Activated T-cell treated with anti-CD3 and anti-CD28 coated beads, Interleukin-2, amount 50 U/mL, for 24 hours (primary cell): ENCODE results near the gene GPR55.
"Not testable (repeated sequence)": the region's sequence is repeated elsewhere in the genome, so short reads cannot be mapped to it uniquely, and the experiment has no call there.

ENCODE experiments used
- DNase-seq: peaks from one replicate; pipeline ENCODE4 v3.0.0-alpha.2; 2020
- H3K27ac Mint-ChIP-seq: 2 replicates; pipeline ENCODE4 v1.8.0; 2020; ENCODE audit warnings: mild to moderate bottlenecking, mixed read lengths
- H3K27me3 Mint-ChIP-seq: 2 replicates; pipeline ENCODE4 v1.8.0; 2020; ENCODE audit warnings: mixed read lengths
- H3K36me3 Mint-ChIP-seq: 2 replicates; pipeline ENCODE4 v1.8.0; 2020; ENCODE audit warnings: low read depth, mixed read lengths
- H3K4me1 Mint-ChIP-seq: 2 replicates; pipeline ENCODE4 v1.8.0; 2020; ENCODE audit warnings: low read depth, mixed read lengths
- H3K4me3 Mint-ChIP-seq: 2 replicates; pipeline ENCODE4 v1.8.0; 2020; ENCODE audit warnings: mild to moderate bottlenecking, moderate library complexity, mixed read lengths
- H3K9me3 Mint-ChIP-seq: 2 replicates; pipeline ENCODE4 v1.8.0; 2020; ENCODE audit warnings: mixed read lengths

GPR55 gene

GRCh38 chr2:230942920-230943896 lies 18.2 kb upstream of the GPR55 start:
- Mint-ChIP-seq H3K27ac (peak overlapping the region; percentile 85), H3K36me3 (peaks cover 4% of the 10 kb centered on the region), H3K27me3 (peaks cover 14% of the 10 kb centered on the region), H3K9me3 (no peaks in the 10 kb centered on the region), H3K4me1 (peaks cover 45% of the 10 kb centered on the region), H3K4me3 (peak overlapping the region; percentile 77)
- DNase-seq: peak; percentile 68

GRCh38 chr2:230942371-230942770 lies 17.3 kb upstream of the GPR55 start:
- peaks cover 4% of the 10 kb centered on the region for H3K9me3 Mint-ChIP-seq
- H3K4me3 Mint-ChIP-seq: no peak overlapping the region
- H3K27ac Mint-ChIP-seq: no peak overlapping the region
- H3K4me1 Mint-ChIP-seq: peaks cover 39% of the 10 kb centered on the region
- no peak for DNase-seq
- H3K27me3 Mint-ChIP-seq: peaks cover 14% of the 10 kb centered on the region
- H3K36me3 Mint-ChIP-seq: peaks cover 4% of the 10 kb centered on the region

- peaks cover 33% of the 10 kb centered on the region for H3K4me1 Mint-ChIP-seq
- no peak for DNase-seq
- no peak overlapping the region for H3K27ac Mint-ChIP-seq
- H3K4me3 Mint-ChIP-seq: no peak overlapping the region
- peaks cover 6% of the 10 kb centered on the region for H3K9me3 Mint-ChIP-seq
- H3K36me3 Mint-ChIP-seq: peaks cover 5% of the 10 kb centered on the region
- peaks cover 14% of the 10 kb centered on the region for H3K27me3 Mint-ChIP-seq
Measured at GRCh38 chr2:230941202-230942180, 16.4 kb upstream of the GPR55 start.

GRCh38 chr2:230940471-230940815 lies 15.4 kb upstream of the GPR55 start:
- Mint-ChIP-seq H3K27ac (no peak overlapping the region), H3K36me3 (peaks cover 8% of the 10 kb centered on the region), H3K4me3 (no peak overlapping the region), H3K4me1 (peaks cover 27% of the 10 kb centered on the region), H3K9me3 (peaks cover 15% of the 10 kb centered on the region), H3K27me3 (peaks cover 17% of the 10 kb centered on the region)
- no peak for DNase-seq

GRCh38 chr2:230939691-230940470 lies 14.8 kb upstream of the GPR55 start:
- Mint-ChIP-seq H3K27ac (no peak overlapping the region), H3K36me3 (peaks cover 10% of the 10 kb centered on the region), H3K9me3 (peaks cover 17% of the 10 kb centered on the region), H3K4me3 (no peak overlapping the region), H3K4me1 (peaks cover 23% of the 10 kb centered on the region), H3K27me3 (peaks cover 21% of the 10 kb centered on the region)
- no peak for DNase-seq

- Mint-ChIP-seq H3K27me3 (peaks cover 23% of the 10 kb centered on the region), H3K9me3 (peaks cover 17% of the 10 kb centered on the region), H3K36me3 (peaks cover 8% of the 10 kb centered on the region), H3K27ac (no peak overlapping the region), H3K4me1 (peaks cover 15% of the 10 kb centered on the region), H3K4me3 (no peak overlapping the region)
- no peak for DNase-seq
Measured at GRCh38 chr2:230939066-230939591, 14.1 kb upstream of the GPR55 start.

- H3K27ac Mint-ChIP-seq: no peak overlapping the region
- peaks cover 17% of the 10 kb centered on the region for H3K9me3 Mint-ChIP-seq
- H3K4me3 Mint-ChIP-seq: no peak overlapping the region
- H3K27me3 Mint-ChIP-seq: peaks cover 24% of the 10 kb centered on the region
- peaks cover 10% of the 10 kb centered on the region for H3K4me1 Mint-ChIP-seq
- H3K36me3 Mint-ChIP-seq: peaks cover 8% of the 10 kb centered on the region
- DNase-seq: no peak
Measured at GRCh38 chr2:230938516-230939065, 13.5 kb upstream of the GPR55 start.

- H3K36me3 Mint-ChIP-seq: peaks cover 8% of the 10 kb centered on the region
- H3K4me3 Mint-ChIP-seq: no peak overlapping the region
- no peak overlapping the region for H3K27ac Mint-ChIP-seq
- no peak for DNase-seq
- peaks cover 5% of the 10 kb centered on the region for H3K4me1 Mint-ChIP-seq
- peaks cover 20% of the 10 kb centered on the region for H3K27me3 Mint-ChIP-seq
- peaks cover 17% of the 10 kb centered on the region for H3K9me3 Mint-ChIP-seq
Measured at GRCh38 chr2:230938098-230938497, 13.1 kb upstream of the GPR55 start.

- peaks cover 8% of the 10 kb centered on the region for H3K36me3 Mint-ChIP-seq
- no peak overlapping the region for H3K4me3 Mint-ChIP-seq
- DNase-seq: no peak
- H3K4me1 Mint-ChIP-seq: peaks cover 5% of the 10 kb centered on the region
- peaks cover 17% of the 10 kb centered on the region for H3K9me3 Mint-ChIP-seq
- peaks cover 20% of the 10 kb centered on the region for H3K27me3 Mint-ChIP-seq
- no peak overlapping the region for H3K27ac Mint-ChIP-seq
Measured at GRCh38 chr2:230937362-230937761, 12.3 kb upstream of the GPR55 start.

- H3K27ac Mint-ChIP-seq, DNase-seq, H3K4me3 Mint-ChIP-seq, H3K36me3 Mint-ChIP-seq, H3K4me1 Mint-ChIP-seq: not testable (repeated sequence)
- peaks cover 21% of the 10 kb centered on the region for H3K27me3 Mint-ChIP-seq
- H3K9me3 Mint-ChIP-seq: peaks cover 17% of the 10 kb centered on the region
Measured at GRCh38 chr2:230936243-230936642, 11.2 kb upstream of the GPR55 start.

GRCh38 chr2:230935130-230935430 lies 10.0 kb upstream of the GPR55 start:
- Mint-ChIP-seq H3K9me3 (peaks cover 17% of the 10 kb centered on the region), H3K27me3 (peaks cover 22% of the 10 kb centered on the region), H3K4me1 (peaks cover 13% of the 10 kb centered on the region), H3K27ac (no peak overlapping the region), H3K36me3 (peaks cover 8% of the 10 kb centered on the region), H3K4me3 (no peak overlapping the region)
- DNase-seq: no peak

GRCh38 chr2:230934231-230935129 lies 9.4 kb upstream of the GPR55 start:
- H3K4me3 Mint-ChIP-seq: no peak overlapping the region
- peaks cover 17% of the 10 kb centered on the region for H3K9me3 Mint-ChIP-seq
- H3K27ac Mint-ChIP-seq: no peak overlapping the region
- peaks cover 8% of the 10 kb centered on the region for H3K36me3 Mint-ChIP-seq
- peaks cover 22% of the 10 kb centered on the region for H3K27me3 Mint-ChIP-seq
- peaks cover 13% of the 10 kb centered on the region for H3K4me1 Mint-ChIP-seq
- peak; percentile 27 for DNase-seq
